Endothelial cell of umbilical vein (primary cell): Measurements from ENCODE around the gene TSKU. TPM values are rescaled to one million over a fixed set of nuclear protein-coding genes. Genes with fewer than 3 reads are reported as not detected.

Experiments used
- BruUV-seq: library from RNA; stranded (reverse); fragments of 400-500 nt; replicated peaks from 2 replicates; lab custom pipeline; 2021; lab: Mats Ljungman, UMichigan
- CTCF ChIA-PET: fragments of 300-600, 350-600 bp; sonication (Branson Sonifier 250); formaldehyde crosslinking; loops from one replicate; lab custom pipeline; 2021; ENCODE audit warnings: antibody characterized with exemption, inconsistent platforms; lab: Charles Lee
- POLR2A ChIA-PET: fragments of 300-600, 350-600 bp; sonication (Branson Sonifier 250); formaldehyde crosslinking; loops from one replicate; lab custom pipeline; 2021; ENCODE audit warnings: antibody characterized with exemption, inconsistent platforms; lab: Charles Lee
- DNase-seq: peaks from one replicate; pipeline ENCODE4 v3.0.0-alpha.2; 2011; ENCODE audit warnings: low read depth, low spot score
- FAIRE-seq: peaks from 2 replicates; lab custom pipeline; 2011; peaks lifted over from hg19 to GRCh38; lab: Jason Lieb, UNC
- H2AFZ ChIP-seq: 2 replicates; pipeline ENCODE4 v1.6.0; 2012; ENCODE audit warnings: low read depth, low read length, control low read depth, inconsistent platforms
- H3K27ac ChIP-seq: 2 replicates; pipeline ENCODE4 v1.5.1; 2011; ENCODE audit warnings: low read depth, mild to moderate bottlenecking, control low read depth, low read length, moderate library complexity; ENCODE audit not compliant: insufficient read depth
- H3K27me3 ChIP-seq, 2 experiments: 2 replicates each; pipeline versions ENCODE4 v1.6.0 to v1.6.1; 2011; ENCODE audit warnings: low read length in 2 of 2, mixed read lengths in 1 of 2; ENCODE audit not compliant: control insufficient read depth in 2 of 2, insufficient read depth in 2 of 2
- H3K36me3 ChIP-seq, 2 experiments: 2 replicates in 1 of 2; 3 replicates in 1 of 2; pipeline ENCODE4 v1.5.1; 2011; ENCODE audit warnings: low read length in 2 of 2, mild to moderate bottlenecking in 1 of 2, moderate library complexity in 1 of 2; ENCODE audit not compliant: control insufficient read depth in 2 of 2, insufficient read depth in 2 of 2; ENCODE audit errors: extremely low read depth in 1 of 2
- H3K4me1 ChIP-seq: 3 replicates; pipeline ENCODE4 v1.5.1; 2011; ENCODE audit warnings: mild to moderate bottlenecking, low read length; ENCODE audit not compliant: control insufficient read depth, insufficient read depth; ENCODE audit errors: extremely low read depth
- H3K4me2 ChIP-seq: 2 replicates; pipeline ENCODE4 v1.6.1; 2011; ENCODE audit warnings: low read length, control low read depth, mixed read lengths; ENCODE audit not compliant: insufficient read depth
- H3K4me3 ChIP-seq, 3 experiments: fragments of 200-600 bp in 1 of 3; sonication (generic), shearing (Covaris generic) in 1 of 3; replicated peaks in 1 of 3; 2 replicates each; pipeline ENCODE4 v1.5.1; 2011 to 2016; ENCODE audit warnings: control low read depth in 3 of 3, low read length in 3 of 3, mild to moderate bottlenecking in 2 of 3, inconsistent platforms in 1 of 3, low read depth in 1 of 3, moderate library complexity in 1 of 3; ENCODE audit not compliant: insufficient read depth in 1 of 3
- H3K79me2 ChIP-seq: 2 replicates; pipeline ENCODE4 v1.6.0; 2012; ENCODE audit warnings: low read length, inconsistent platforms; ENCODE audit not compliant: control insufficient read depth, insufficient read depth
- H3K9ac ChIP-seq: replicated peaks from 2 replicates; pipeline ENCODE3; 2011; ENCODE audit warnings: low read length, control low read depth; ENCODE audit not compliant: insufficient read depth; ENCODE audit errors: extremely low read depth
- H3K9me1 ChIP-seq: replicated peaks from 3 replicates; pipeline ENCODE4 v1.6.0; 2011; ENCODE audit warnings: mild to moderate bottlenecking, low read length; ENCODE audit not compliant: control insufficient read depth, insufficient read depth; ENCODE audit errors: extremely low read depth
- H3K9me3 ChIP-seq: replicated peaks from 2 replicates; pipeline ENCODE4 v1.5.1; 2012; ENCODE audit warnings: low read length, inconsistent platforms; ENCODE audit not compliant: control insufficient read depth, insufficient read depth
- H4K20me1 ChIP-seq: replicated peaks from 2 replicates; pipeline ENCODE3; 2011; ENCODE audit warnings: mild to moderate bottlenecking, low read length; ENCODE audit not compliant: control insufficient read depth, insufficient read depth; ENCODE audit errors: extremely low read depth
- EZH2 ChIP-seq: IDR thresholded peaks from 2 replicates; pipeline ENCODE4 v1.6.1; 2012; ENCODE audit warnings: borderline replicate concordance, low read depth, mild to moderate bottlenecking, moderate library complexity, low read length, inconsistent platforms; ENCODE audit not compliant: severe bottlenecking
- FOS ChIP-seq: IDR thresholded peaks from 2 replicates; pipeline ENCODE4 v1.6.1; 2011; ENCODE audit warnings: mild to moderate bottlenecking, low read length, moderate library complexity, borderline replicate concordance; ENCODE audit not compliant: insufficient read depth
- GATA2 ChIP-seq: IDR thresholded peaks from 2 replicates; pipeline ENCODE4 v1.7.0; 2011; ENCODE audit warnings: low read depth, mild to moderate bottlenecking, moderate library complexity, mixed read lengths, low read length; ENCODE audit not compliant: insufficient read length, insufficient read depth
- JUN ChIP-seq: IDR thresholded peaks from 2 replicates; pipeline ENCODE4 v1.6.1; 2011; ENCODE audit warnings: borderline replicate concordance, low read depth; ENCODE audit not compliant: insufficient read length, insufficient read depth
- MYC ChIP-seq: IDR thresholded peaks from one replicate; pipeline ENCODE4 v1.6.1; 2011; ENCODE audit warnings: mild to moderate bottlenecking, low read depth, low read length
- POLR2A ChIP-seq: IDR thresholded peaks from 2 replicates; pipeline ENCODE4 v1.6.1; 2012; ENCODE audit warnings: low read depth, mild to moderate bottlenecking, control low read depth, low read length
- POLR2AphosphoS5 ChIP-seq: IDR thresholded peaks from 2 replicates; pipeline ENCODE4 v1.6.1; 2012; ENCODE audit warnings: low read depth, mild to moderate bottlenecking, control low read depth, low read length, moderate library complexity; ENCODE audit not compliant: insufficient read depth
- dilution Hi-C: fragments of 300-500 bp; cut with MboI; formaldehyde crosslinking; loops from one replicate; pipeline ENCODE4 v1.15.0; 2019; ENCODE audit warnings: low sequenced_read_pairs; ENCODE audit not compliant: extremely low pct_ligation_motif_present
- intact Hi-C: fragments of 100-400 bp; cut with micrococcal nuclease; formaldehyde crosslinking; loops from one replicate; pipeline ENCODE4 v1.10.0; 2022
- polyA plus RNA-seq, 4 experiments: library from polyadenylated mRNA; depleted of rRNA in 3 of 4; stranded (reverse) in 3 of 4; unstranded in 1 of 4; fragments of >200 nt; gene quantifications; 2 replicates each; pipeline versions ENCODE4 v1.2.1 to v1.2.3, GENCODE V29; 2011 to 2012; ENCODE audit warnings: missing spikeins in 1 of 4
- total RNA-seq: library from RNA; stranded (reverse); gene quantifications from 2 replicates; pipeline ENCODE4 v1.2.3, GENCODE V29; 2021
- TF ChIP-seq, protein P1 (sequence below), 2 donors: IDR thresholded peaks; 1 replicate in 1 of 2; 2 replicates in 1 of 2; pipeline ENCODE4 v1.5.1; 2011; ENCODE audit warnings: low read length in 2 of 2, mild to moderate bottlenecking in 2 of 2, moderate library complexity in 2 of 2, control low read depth in 1 of 2, inconsistent platforms in 1 of 2, low read depth in 1 of 2; ENCODE audit not compliant: insufficient read depth in 1 of 2; ENCODE audit errors: extremely low read depth in 1 of 2
- TF ChIP-seq, protein P2 (sequence below): IDR thresholded peaks from 2 replicates; pipeline ENCODE4 v1.6.1; 2011; ENCODE audit not compliant: insufficient read depth, insufficient read length

TSKU gene
- total and polyA plus RNA-seq, 2 donors (not counting 3 experiments of a cell fraction or from before 2014, with no cell fraction given): 16.2 to 21.2 TPM

DNA sequence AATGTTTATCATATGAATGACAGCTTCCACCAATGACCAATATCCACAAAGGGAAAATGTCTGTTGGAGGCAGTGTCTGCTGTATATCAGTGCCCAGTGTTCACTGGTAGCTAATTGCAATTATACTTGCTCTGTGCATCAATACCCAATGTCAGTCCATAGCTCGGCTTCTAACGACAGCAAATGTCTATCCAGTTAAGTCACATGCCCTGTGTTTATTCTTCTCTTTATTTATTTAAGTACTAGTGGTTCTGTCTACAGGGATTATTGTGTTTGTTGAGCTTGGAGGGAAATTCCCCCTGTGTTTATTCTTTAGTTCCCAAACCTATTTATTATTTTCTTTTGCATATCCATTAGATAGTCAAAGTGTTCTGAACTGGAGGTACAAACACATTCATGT lies 18.6 kb downstream of the TSKU start:
- DNase-seq: no peak
- FAIRE-seq: no peak
- POLR2A ChIA-PET: no interaction called here

More for the DNA sequence above, 18.6 kb downstream of the TSKU start:
- Histone ChIP-seq H3K4me2 (no peak overlapping the region), H3K27ac (no peak overlapping the region), H3K4me3 (no peak overlapping the region), H3K27me3 (no peaks in the 10 kb centered on the region), H4K20me1 (no peaks in the 10 kb centered on the region), H2AFZ (no peak overlapping the region), H3K36me3 (peaks cover 0 to under 1% of the 10 kb centered on the region in 2 experiments), H3K79me2 (no peaks in the 10 kb centered on the region), H3K9me3 (no peaks in the 10 kb centered on the region), H3K9ac (no peak overlapping the region), H3K9me1 (no peaks in the 10 kb centered on the region), H3K4me1 (peaks cover 7% of the 10 kb centered on the region)
- BruUV-seq: no TSS peak
- TF ChIP-seq POLR2AphosphoS5 (no peak), EZH2 (no peak), GATA2 (no peak), JUN (no peak), POLR2A (no peak), MYC (no peak), FOS (no peak)
- TF ChIP-seq, protein P1, sequence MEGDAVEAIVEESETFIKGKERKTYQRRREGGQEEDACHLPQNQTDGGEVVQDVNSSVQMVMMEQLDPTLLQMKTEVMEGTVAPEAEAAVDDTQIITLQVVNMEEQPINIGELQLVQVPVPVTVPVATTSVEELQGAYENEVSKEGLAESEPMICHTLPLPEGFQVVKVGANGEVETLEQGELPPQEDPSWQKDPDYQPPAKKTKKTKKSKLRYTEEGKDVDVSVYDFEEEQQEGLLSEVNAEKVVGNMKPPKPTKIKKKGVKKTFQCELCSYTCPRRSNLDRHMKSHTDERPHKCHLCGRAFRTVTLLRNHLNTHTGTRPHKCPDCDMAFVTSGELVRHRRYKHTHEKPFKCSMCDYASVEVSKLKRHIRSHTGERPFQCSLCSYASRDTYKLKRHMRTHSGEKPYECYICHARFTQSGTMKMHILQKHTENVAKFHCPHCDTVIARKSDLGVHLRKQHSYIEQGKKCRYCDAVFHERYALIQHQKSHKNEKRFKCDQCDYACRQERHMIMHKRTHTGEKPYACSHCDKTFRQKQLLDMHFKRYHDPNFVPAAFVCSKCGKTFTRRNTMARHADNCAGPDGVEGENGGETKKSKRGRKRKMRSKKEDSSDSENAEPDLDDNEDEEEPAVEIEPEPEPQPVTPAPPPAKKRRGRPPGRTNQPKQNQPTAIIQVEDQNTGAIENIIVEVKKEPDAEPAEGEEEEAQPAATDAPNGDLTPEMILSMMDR (IDR thresholded peaks at IDR 0.05; ENCODE audit: extremely low read depth in 1 of 2, insufficient read depth in 1 of 2, low read depth in 1 of 2, low read length in 2 of 2): no peak
- TF ChIP-seq, protein P2, sequence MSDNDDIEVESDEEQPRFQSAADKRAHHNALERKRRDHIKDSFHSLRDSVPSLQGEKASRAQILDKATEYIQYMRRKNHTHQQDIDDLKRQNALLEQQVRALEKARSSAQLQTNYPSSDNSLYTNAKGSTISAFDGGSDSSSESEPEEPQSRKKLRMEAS: no peak
- intact Hi-C loops (no loop called here), dilution Hi-C loops (loop anchor here (25.0 kb wide), 1 partner anchor 111 kb away; no protein-coding TSS in a partner anchor)
- CTCF ChIA-PET: interaction anchor here (0.7 to 7.1 kb wide), 5 partner anchors 8 to 117 kb away, joined by 3 to 287 read pairs (median 81); no protein-coding TSS in a partner anchor
